ENCODE results near the gene MDM4.

Gene MDM4

GRCh38 chr1:204506201-204506968 is 9.8 kb upstream of the MDM4 start:
- DNase-seq (ENCODE audit: extremely low spot score), result peak; percentile 54
- TF ChIP-seq TARDBP (IDR thresholded peaks at IDR 0.05) (peak; percentile 79), FOXM1 (IDR thresholded peaks at IDR 0.05; ENCODE audit: borderline replicate concordance) (no peak), ELF4 (IDR thresholded peaks at IDR 0.05) (no peak), L3MBTL2 (conservative IDR thresholded peaks at IDR 0.05) (no peak), FOXK2 (IDR thresholded peaks at IDR 0.05) (no peak), NFRKB (IDR thresholded peaks at IDR 0.05) (peak; percentile 32; the same call in 1 of the 2 replicates), LEF1 (IDR thresholded peaks at IDR 0.05; ENCODE audit: borderline replicate concordance) (no peak), PKNOX1 (IDR thresholded peaks at IDR 0.05) (peak; percentile 43; the same call in 1 of the 2 replicates), HDGF (IDR thresholded peaks at IDR 0.05; ENCODE audit: borderline replicate concordance) (no peak), ARNT (IDR thresholded peaks at IDR 0.05) (no peak), CTBP1 (IDR thresholded peaks at IDR 0.05; ENCODE audit: borderline replicate concordance) (peak; percentile 44; the same call in 1 of the 2 replicates), SUZ12 (IDR thresholded peaks at IDR 0.05) (no peak), BHLHE40 (IDR thresholded peaks at IDR 0.05; ENCODE audit: borderline replicate concordance) (no peak), ZNF384 (IDR thresholded peaks at IDR 0.05) (peak; percentile 100), FOXA1 (IDR thresholded peaks at IDR 0.05) (no peak), SP1 (IDR thresholded peaks at IDR 0.05) (no peak)
- CTCF ChIA-PET, result interaction anchor here (0.7 to 4.4 kb wide), 10 partner anchors 9 to 300 kb away, joined by 3 to 25 read pairs (median 4); partner anchors contain the start of gene MDM4

GRCh38 chr1:204506969-204507316 is 9.3 kb upstream of the MDM4 start:
- CTCF ChIA-PET, result interaction anchor here (0.7 to 4.4 kb wide), 8 partner anchors 9 to 300 kb away, joined by 3 to 25 read pairs (median 6); partner anchors contain the start of gene MDM4
- no peak for TF ChIP-seq FOXA1 (IDR thresholded peaks at IDR 0.05)
- TF ChIP-seq CTBP1 (IDR thresholded peaks at IDR 0.05; ENCODE audit: borderline replicate concordance), result no peak; the same call in 1 of the 2 replicates
- no peak for TF ChIP-seq HDGF (IDR thresholded peaks at IDR 0.05; ENCODE audit: borderline replicate concordance)
- TF ChIP-seq LEF1 (IDR thresholded peaks at IDR 0.05; ENCODE audit: borderline replicate concordance), result no peak
- TF ChIP-seq PKNOX1 (IDR thresholded peaks at IDR 0.05), result no peak
- no peak for TF ChIP-seq ELF4 (IDR thresholded peaks at IDR 0.05)
- TF ChIP-seq L3MBTL2 (conservative IDR thresholded peaks at IDR 0.05), result no peak
- TF ChIP-seq NFRKB (IDR thresholded peaks at IDR 0.05), result no peak
- peak; percentile 71; the same call in 1 of the 2 replicates for TF ChIP-seq FOXM1 (IDR thresholded peaks at IDR 0.05; ENCODE audit: borderline replicate concordance)
- TF ChIP-seq SUZ12 (IDR thresholded peaks at IDR 0.05), result no peak
- TF ChIP-seq FOXK2 (IDR thresholded peaks at IDR 0.05), result no peak; the same call in 1 of the 2 replicates
- no peak for TF ChIP-seq BHLHE40 (IDR thresholded peaks at IDR 0.05; ENCODE audit: borderline replicate concordance)
- no peak for TF ChIP-seq ZNF384 (IDR thresholded peaks at IDR 0.05)
- no peak for TF ChIP-seq SP1 (IDR thresholded peaks at IDR 0.05)
- peak; percentile 28; the same call in 1 of the 2 replicates for TF ChIP-seq TARDBP (IDR thresholded peaks at IDR 0.05)
- TF ChIP-seq ARNT (IDR thresholded peaks at IDR 0.05), result peak; percentile 69; the same call in 1 of the 2 replicates
- POLR2A ChIA-PET, result interaction anchor here (0.8 to 4.3 kb wide), 9 partner anchors 9 to 177 kb away, joined by 3 to 83 read pairs (median 5); partner anchors contain the start of genes MDM4 and PIK3C2B
- DNase-seq (ENCODE audit: extremely low spot score), result peak; percentile 69

More at GRCh38 chr1:204506201-204506968, 9.8 kb upstream of the MDM4 start:
- POLR2A ChIA-PET, result interaction anchor here (0.8 to 4.3 kb wide), 10 partner anchors 10 to 178 kb away, joined by 3 to 83 read pairs (median 5); partner anchors contain the start of genes MDM4 and PIK3C2B

- CTCF ChIA-PET, result interaction anchor here (0.6 to 4.4 kb wide), 8 partner anchors 9 to 696 kb away, joined by 3 to 25 read pairs (median 4); partner anchors contain the start of gene MDM4
- no peak for DNase-seq (ENCODE audit: extremely low spot score)
- TF ChIP-seq ZNF384 (IDR thresholded peaks at IDR 0.05) (no peak), FOXK2 (IDR thresholded peaks at IDR 0.05) (no peak), PKNOX1 (IDR thresholded peaks at IDR 0.05) (no peak), L3MBTL2 (conservative IDR thresholded peaks at IDR 0.05) (peak; percentile 55)
- POLR2A ChIA-PET, result interaction anchor here (0.8 to 4.3 kb wide), 12 partner anchors 8 to 177 kb away, joined by 3 to 83 read pairs (median 4); partner anchors contain the start of genes MDM4 and PIK3C2B
Observed at GRCh38 chr1:204507317-204508105, 8.7 kb upstream of the MDM4 start.

DNA sequence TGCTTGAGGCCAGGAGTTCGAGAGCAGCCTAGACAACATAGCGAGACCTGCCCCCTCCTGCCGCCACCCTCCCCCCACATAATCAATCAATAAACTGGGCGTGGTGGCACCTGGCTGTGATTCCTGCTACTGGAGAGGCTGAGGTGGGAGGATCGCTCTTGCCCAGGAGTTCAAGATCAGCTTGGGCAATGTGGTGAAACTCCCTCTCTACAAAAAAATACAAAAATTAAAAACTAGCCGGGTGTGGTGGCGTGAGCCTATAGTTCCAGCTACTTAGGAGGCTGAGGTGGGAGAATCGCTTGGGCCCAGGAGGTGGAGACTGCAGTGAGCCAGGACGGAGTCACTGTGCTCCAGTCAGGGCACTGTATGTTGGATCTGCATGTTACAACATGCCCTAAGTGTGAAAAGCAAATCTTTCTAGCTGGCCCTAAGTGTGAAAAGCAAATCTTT is 7.0 kb upstream of the MDM4 start:
- ChIA-PET POLR2A (interaction anchor here (1.3 to 4.3 kb wide), 2 partner anchors 7 to 78 kb away, joined by 3 to 83 read pairs; partner anchors contain the start of gene MDM4), CTCF (no interaction called here)
- no peak for DNase-seq (ENCODE audit: extremely low spot score)
- TF ChIP-seq FOXA1 (IDR thresholded peaks at IDR 0.05) (no peak), LEF1 (IDR thresholded peaks at IDR 0.05; ENCODE audit: borderline replicate concordance) (no peak), PKNOX1 (IDR thresholded peaks at IDR 0.05) (no peak), ZNF384 (IDR thresholded peaks at IDR 0.05) (no peak), CTBP1 (IDR thresholded peaks at IDR 0.05; ENCODE audit: borderline replicate concordance) (no peak), ARNT (IDR thresholded peaks at IDR 0.05) (no peak), SUZ12 (IDR thresholded peaks at IDR 0.05) (no peak)
